NCI-H1930 (cell line): ENCODE measurements around the gene VAPB.

Experiments
- DNase-seq, 2 experiments: peaks; one replicate each; lab custom pipeline; 2025; lab: John Stamatoyannopoulos, UW

The VAPB gene

DNA sequence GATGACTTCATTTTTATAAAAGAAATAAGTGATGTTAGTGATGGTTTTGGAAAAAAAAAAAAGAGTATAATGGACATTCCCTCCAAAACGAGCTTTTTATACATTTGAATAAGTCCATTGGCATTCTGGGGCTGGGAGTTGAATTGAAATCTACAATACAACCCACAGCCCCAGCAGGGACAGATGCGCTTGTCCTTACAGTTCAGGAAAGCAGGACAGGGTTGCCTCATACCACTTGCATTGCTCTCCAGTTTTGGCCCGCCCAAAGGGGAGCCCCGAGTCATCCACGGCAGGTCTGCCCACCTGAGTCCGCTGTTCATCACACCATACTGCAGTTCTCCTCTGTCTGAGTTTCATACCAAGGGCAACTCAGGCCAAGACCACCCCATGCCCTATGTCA, 46.2 kb downstream of the VAPB start:
- no peak for DNase-seq

DNA sequence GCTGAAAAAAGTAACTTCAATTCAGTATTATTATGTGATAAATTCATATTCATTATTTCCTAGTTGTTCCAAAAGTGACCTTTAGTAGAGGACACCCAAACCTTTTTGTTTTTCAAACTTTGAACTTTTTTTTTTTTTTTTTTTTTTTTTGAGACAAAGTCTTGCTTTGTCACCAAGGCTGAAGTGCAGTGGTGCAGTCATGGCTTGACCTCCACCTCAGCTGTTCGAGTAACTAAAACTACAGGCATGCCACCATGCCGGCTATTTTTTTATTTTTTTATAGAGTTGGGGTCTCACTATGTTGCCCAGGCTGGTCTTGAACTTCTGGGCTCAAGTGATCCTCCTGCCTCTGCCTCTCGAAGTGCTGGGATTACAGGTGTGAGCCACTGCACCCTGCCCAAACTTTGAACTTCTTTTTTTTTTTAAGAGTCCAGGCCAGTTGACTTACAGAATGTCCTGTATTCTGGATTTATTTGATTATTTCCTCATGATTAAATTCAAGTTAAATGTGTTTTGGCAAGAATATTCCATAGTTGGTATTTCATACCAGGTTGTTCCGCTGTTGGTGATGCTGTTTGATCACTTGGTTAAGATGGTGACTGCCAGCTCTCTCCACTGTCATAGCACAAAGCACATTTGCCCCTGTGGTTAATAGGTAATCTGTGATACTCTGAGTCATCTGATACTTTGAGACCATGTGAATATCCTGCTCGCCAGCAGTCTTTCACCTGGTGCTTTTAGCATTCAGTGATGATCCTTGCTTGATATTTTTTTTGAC, 48.0 kb downstream of the VAPB start:
- no peak for DNase-seq

DNA sequence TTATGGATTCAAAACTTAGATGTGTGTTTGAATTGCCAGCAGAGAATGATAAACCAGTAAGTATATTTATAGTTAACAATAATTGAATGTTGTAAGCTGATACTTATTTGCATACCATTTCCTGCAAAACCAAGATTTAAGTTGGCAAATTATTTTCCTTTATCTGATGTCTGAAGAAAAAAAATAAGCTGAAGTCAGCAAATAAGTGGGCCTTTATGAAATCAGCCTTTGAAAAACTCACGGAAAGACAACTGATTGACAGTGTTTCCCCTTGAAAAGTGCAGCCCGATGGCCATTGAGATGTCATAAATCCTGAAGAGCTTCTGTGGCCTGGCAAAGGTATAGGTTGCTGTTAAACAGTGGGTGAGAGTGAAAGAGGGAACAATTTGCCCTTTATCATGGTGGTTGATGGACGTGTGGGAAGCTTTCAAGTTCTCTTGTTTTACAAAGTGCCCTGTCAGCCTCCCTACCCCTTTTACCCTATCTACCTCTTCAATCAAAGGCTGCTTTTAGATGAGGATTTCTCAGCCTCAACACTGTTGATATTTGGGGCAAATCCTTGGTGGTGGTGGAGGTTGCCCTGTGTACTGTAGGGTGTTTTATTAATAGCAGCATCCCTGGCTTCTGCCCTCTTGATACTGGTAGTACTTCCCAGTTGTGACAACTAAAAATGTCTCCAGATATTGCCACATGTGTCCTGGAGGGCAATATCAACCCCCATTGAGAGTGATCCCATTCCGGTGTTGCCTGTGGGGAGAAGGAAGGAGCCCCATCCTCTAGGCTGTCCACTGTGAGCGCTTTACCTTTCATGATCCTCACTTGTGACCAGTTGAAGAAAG, 50.2 kb downstream of the VAPB start:
- DNase-seq: no peak

DNA sequence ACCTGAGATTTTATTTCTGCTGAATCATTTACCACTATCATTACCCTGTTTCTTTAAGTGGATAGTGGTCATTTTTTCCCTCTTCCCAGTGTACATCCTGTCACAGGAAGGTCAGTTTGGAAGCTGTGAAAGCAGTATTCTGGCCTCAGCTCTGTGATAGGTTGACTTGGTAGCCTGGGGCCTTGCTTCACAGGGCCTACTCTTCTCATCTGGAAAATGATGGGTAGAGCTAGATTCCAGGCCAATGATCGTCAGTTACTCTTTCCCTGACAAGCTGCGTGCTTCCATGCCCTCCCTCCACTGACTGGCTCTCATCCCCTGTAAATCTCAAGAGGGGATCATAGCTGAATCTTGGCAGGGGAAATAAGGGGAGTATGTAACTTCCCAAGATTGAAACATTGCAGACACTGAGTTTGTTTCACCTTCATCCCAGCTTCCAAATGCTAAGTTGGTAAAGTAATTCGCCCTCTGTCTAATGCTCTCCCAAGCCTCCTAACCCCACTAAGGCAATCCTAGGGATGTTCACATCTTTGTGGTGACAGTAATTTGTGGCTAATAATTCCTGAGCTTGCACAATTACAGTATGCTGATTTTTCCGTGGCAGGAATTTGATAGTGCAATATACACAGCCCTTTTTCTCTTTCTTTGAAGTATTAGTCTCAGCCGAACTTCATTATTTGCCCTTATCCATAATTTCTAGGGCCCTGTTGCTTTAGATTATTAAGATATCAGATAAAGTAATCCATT, 51.2 kb downstream of the VAPB start:
- no peak for DNase-seq

DNA sequence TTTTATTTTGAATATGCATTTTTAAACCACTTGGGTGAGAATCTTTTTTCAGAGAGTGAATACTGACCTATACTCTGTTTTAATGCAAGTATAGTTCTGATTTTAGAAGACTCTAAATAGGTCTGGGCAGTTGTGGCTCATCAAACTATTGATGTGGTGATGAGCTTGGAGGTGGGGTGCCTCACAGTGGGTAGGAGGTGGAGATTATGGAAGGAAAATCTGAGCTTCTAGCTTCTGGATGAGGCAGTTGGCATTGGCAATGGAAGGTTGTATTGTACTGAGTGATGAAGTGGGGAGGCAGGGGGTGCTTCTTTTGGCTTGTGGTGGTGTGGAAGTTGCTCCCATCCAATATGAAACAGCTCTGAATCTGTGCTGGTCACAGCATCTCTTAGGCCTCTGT, 52.7 kb downstream of the VAPB start:
- no peak for DNase-seq

DNA sequence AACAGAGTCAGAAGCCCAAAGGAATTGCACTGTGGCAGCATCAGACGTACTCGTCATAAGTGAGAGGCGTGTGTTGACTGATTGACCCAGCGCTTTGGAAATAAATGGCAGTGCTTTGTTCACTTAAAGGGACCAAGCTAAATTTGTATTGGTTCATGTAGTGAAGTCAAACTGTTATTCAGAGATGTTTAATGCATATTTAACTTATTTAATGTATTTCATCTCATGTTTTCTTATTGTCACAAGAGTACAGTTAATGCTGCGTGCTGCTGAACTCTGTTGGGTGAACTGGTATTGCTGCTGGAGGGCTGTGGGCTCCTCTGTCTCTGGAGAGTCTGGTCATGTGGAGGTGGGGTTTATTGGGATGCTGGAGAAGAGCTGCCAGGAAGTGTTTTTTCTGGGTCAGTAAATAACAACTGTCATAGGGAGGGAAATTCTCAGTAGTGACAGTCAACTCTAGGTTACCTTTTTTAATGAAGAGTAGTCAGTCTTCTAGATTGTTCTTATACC, 55.8 kb downstream of the VAPB start:
- no peak for DNase-seq

DNA sequence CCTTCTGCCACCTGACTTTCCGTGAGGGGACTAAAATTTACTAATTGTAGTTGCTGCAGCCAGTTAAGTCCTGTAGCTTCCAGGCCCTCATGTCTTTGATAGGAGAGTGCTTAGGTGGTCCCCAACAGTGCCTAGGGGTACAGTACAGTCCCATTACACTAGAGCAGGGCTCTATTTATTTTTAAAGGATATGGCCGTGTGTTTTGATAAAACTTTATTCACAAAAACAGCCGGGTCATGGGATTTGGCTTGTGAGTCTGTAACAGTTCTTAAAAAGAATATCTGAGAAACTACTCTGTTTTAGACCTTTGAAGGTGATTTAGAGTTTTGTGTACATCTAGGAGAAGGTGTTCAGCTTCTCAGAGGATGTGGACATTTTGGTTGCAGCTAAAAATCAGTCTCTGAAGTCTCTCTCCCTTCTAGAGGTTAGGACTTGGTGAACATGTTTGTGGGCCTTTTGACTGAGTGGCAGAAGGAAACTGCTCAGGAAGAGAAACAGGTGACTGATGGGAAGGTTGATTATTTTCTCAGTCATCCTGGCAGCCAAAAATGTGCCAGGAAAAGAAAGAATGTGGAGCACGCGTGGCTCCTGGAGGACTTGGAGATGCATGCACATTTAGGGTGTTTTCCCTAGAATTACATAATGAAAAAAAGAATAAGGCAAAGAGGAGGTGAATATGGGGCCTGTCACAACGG, 57.4 kb downstream of the VAPB start:
- DNase-seq: no peak

DNA sequence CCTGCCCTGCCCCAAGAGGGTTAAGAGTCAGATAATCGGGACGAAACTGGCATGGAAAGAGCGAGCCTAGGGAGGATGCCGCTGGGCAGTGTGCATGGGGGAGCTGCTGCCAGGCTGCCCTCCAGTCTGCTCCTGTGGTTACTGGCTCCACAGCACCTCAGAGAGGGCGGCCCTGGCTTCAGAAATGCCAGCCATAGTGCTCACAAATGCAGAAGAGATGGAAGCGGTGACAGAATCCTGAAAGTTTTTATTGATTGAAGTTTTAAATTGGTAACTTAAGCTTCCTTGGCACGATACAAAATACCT, 57.9 kb downstream of the VAPB start:
- DNase-seq: no peak

DNA sequence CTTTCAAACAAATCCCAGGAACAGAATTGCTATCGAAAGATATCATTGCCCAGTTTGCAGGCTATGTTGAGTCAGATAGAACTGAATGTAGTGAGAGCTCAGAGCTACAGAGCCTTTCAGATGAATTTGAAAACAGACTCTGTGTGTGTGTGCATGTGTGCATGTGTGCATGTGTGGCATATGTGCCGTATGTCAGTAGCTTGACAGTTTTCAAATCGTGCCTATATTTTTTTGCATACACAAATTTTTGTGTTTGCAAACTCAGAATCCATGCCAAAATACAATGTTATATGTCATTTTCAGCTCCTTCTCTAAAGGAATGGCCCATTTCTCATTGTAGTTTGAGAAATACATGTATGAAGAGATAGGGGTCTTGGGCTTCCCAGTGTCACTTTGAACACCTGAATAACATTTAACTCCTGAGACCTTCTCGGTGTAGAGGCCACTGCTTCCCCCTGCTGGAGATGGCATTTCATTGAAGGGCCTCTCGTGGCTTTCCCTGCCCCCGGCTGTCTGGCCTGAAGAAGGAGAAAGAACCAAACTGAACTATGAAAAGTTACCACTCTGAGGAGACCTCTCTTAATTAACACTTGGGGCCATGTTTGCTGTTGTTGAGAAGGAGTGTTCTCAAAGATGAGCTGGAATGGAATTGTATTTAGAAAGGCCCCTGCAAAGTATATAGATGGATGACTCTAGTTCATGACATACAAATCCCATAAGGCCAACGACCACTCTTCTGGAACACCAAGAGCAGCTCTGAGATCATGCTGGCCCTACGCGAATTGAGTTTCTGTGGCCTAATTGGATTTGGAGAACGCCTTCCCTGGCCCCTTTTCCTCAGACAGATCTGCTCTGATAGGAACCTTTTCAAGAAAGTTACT, 58.7 kb downstream of the VAPB start:
- DNase-seq: peak in 1 of 2 experiments; percentile 35

DNA sequence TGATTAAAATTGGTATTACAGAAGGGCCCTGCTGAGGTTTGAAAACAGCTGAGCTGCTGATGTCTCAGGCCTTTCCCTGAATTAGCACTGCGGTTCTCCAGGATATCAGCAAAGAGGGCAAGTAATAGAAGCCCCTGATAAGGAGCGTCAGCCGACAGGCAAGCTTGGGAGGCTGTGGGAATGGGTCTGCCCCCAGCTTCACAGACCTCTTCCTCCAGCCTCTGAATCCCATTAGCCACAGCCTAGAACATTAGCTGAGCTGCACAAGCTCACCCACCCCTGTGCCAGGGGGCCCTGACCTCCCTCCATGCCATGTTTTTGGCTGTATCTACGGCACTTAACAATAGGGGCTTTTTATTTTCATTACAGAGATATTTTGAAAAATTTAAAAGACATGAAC, 59.9 kb downstream of the VAPB start:
- no peak for DNase-seq

DNA sequence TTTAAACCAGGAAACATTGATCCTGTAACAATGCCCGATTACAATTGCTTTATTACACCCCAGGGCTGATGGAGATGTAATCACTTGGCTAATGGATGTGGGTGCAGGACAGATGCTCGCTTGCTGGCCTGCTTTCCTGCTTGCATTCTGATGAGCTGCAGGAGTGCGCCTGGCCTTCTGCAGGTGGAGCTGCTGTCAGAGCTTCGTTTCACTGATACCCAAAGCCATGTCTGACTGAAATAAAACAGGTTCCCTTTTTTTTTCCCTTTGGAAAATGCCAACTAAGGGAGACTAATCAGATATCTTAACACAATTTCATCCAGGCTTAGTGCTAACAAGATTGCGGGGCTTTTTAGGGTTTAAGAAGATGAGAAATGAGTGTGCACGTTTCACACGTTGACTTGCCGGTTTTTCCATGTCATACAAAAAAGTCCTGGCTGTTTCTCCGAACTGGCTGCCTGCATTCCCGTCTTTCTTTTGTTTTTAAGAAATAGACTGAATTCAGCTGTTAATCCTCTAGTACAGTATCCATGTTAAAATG, 60.7 kb downstream of the VAPB start:
- DNase-seq: no peak

DNA sequence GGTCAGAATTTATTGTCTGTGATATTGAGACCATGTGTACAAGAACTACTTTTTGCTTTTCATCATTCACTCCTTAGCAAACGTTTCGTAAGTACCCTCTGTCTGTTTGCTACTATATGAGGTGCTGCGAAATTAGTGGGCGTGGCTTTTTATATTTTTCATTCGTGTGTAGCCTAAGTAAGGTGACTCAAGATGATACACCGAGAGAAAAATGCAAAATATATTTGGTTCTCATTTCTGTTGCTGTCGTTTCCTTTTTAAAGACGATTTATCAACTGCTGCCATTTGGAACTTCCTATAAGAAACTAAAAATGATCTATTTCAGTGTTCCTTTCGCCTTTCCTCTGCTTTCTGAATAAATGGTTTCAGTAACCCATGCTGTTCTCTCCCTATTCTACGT, 61.2 kb downstream of the VAPB start:
- DNase-seq: no peak

DNA sequence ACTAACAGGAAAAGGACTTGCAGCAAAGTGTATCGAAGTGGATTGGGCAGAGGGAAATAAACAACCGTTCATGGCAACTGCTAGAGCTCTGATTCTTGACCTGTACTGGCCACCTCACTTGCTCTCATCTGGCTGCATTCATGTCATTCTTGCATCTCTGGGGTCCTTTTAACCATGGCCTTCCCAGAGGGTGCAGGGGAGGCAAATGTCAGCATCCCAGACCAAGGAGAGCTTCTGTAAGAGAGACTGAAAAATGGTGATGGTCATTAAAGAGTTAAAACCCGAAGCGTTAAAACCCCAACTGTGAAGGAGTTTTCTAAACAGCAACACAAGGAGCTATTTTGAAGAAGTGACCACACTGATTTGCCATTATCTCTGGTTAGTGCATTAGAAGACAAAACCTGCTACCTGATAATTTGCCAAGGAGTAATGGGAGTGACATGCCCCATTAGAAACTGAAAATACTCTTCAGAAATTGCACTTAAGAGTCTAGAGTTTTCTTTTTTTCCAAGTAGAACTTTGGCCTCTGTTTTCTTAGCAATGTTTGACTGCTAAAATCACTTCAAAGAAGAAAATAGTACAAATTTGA, 63.7 kb downstream of the VAPB start:
- DNase-seq: no peak

DNA sequence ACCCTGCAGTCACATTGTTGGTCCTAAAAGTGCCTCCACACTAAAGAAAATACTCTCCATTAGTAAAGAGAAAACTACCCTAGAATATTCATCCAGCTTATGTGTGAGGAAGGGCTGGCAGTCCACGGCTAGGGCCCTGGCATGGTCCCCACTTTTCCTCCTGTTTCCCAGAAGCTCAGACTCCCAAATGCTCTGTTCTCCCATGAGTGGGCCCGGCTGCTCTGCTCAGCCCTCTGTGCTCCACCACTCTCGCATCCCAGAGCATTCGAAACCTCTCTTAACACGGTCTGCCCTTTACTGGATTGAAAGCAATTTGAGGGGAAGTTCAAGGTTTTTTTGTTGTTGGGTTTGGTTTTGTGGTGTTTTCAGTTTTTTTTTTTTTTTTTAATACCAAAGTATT, 64.4 kb downstream of the VAPB start:
- DNase-seq: no peak

DNA sequence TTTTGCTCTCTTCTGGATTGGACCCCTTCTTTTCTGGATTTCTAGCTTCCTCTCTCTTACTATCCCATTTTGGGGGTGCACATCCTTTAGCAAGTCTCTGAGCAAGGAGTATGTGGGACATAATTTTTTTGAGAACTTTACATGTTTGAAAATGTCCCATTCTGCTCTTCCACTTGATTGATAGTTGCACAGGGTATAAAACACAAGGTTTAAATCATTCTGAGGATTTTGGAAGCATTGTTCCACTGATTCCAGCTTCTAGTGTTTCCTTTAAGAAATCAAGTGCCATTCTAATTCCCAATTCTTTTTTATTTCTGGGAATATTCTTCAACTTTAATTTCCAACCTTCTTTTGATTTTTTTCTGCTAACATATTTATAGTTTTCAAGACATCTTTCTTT, 65.4 kb downstream of the VAPB start:
- DNase-seq: no peak

DNA sequence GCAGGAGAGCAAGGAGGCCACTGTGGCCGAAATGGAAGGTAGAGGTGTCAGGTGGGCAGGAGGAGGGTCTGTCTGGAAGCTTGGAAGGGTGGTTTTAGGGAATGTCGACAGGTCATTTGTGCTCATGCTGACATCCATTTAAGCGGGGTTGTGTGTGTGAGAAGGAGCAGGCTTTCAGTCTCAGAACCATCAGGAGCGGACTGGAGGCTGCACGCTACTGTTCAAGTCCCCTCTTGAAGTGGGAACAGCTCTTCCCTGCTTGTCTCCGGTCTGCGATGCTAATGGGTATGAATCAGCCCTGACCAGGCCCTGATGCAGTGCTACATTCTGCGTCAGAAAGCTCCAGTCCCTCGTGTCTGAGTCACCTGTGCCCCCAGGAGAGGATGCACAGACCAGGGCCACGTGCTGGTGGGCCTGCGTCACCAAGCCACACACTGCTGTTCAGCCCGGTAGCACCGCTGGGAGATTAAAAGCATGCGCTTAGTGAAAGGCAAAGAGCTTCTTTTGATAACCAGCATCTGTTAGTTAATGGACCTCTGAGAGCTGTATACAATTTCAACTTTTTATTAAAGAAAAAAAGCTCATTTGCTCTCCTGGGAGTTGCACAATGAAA, 68.2 kb downstream of the VAPB start:
- no peak for DNase-seq

DNA sequence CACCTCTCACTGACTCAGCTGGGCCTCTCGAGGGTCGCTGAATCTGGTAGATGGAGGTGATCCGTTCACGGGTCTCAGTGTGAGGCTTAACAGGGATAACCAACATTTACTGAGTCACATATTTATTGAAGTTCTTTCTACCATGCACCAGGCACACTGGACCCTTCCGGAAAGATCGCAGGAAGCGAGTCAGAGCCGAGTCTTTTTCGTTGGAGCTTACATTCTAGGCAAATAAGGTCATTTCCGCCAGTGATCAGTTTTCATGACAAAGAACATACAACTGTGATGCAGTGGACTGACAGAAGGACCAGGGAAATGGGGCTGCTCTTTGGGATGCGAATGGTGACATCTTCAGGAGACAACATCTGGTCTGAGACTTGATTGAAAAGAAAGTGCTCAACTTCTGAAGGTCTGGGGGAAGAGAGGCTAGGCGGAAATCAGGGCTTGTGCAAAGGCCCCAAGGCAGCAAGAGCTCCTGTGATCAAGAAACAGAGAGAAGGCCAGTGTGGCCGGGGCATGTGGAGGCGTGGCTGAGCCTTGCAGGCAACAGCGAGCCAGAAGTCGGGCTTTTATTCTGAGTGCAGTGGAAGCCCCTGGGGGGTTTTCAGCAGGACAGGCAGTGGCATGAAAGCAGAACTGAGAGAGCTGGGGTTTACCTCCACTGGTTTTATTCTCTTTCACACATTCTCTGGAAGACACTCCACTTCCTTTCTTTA, 69.5 kb downstream of the VAPB start:
- no peak for DNase-seq

DNA sequence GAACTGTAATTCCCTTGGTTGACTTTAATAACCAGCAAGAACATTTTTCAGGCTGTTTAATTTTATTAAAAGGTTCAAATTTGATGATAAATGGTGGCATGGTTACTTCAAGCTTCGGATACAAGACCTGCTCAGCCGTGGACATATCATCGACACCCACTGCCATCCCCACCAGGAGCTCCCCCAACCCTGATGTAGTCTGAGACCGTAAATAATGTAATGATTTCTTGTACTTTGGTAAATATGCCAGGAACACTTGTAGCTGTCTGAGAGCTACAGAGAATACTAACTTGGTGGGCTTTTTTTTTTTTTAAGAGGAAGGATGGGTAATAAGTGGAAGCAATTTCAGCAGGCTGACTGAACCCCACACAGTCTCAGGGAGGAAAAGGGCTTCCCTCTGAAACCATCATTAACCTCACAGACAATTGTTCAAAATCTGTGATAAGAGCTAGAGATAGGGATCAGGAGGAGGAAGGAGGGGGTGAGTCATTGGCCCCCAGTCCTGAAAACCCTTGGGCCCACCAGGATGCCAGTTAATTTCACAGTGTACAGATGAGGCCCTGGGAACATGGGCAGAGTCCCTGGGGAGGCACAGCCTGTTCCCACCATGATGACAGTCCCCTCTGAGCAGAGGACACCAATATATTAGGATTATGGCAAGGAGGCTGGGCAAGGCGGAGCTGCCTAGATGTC, 70.2 kb downstream of the VAPB start:
- DNase-seq: no peak

DNA sequence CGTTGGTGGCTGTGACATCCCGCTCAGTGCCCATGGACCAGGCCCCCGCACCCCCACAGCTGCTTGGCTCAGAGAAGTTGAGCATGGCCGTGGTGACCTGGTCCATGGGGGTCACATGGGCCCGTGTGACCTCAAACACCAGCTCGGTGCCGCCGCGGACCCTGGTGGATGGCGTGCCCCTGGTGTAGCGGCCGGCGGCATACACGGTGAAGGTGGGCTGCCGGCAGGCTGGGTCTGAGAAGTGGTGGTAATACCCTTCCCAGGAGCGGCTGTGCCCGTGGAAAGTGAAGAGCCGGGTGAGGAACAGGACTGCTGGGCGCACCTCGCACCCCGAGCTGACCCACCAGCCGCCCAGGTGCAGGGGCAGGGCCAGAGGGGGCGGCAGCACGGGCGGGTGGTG, 72.1 kb downstream of the VAPB start:
- no peak for DNase-seq
